Smooth muscle cell (in vitro differentiated cells): ENCODE data around the gene TMEM97. TPM values are rescaled to one million over a fixed set of nuclear protein-coding genes. Genes with fewer than 3 reads are reported as not detected.

ENCODE experiments used
- DNase-seq: peaks from one replicate; lab custom pipeline; 2025; ENCODE audit not compliant: unreplicated experiment; lab: John Stamatoyannopoulos, UW
- H2AFZ ChIP-seq: fragments of 200-600 bp; sonication (generic); 2 replicates; pipeline ENCODE4 v1.6.0; 2016; ENCODE audit warnings: antibody characterized with exemption, low read depth, mild to moderate bottlenecking
- H3F3A ChIP-seq: fragments of 200-600 bp; sonication (generic); 2 replicates; pipeline ENCODE4 v1.6.0; 2017; ENCODE audit warnings: antibody characterized with exemption, low read depth
- H3K27ac ChIP-seq: fragments of 200-600 bp; sonication (generic); 2 replicates; pipeline ENCODE4 v1.5.1; 2016; ENCODE audit warnings: low read depth, mild to moderate bottlenecking
- H3K27me3 ChIP-seq: fragments of 200-600 bp; sonication (generic); 2 replicates; pipeline ENCODE4 v1.6.1; 2016; ENCODE audit warnings: low read depth, mild to moderate bottlenecking
- H3K36me3 ChIP-seq: fragments of 200-600 bp; sonication (generic); 2 replicates; pipeline ENCODE4 v1.5.1; 2016; ENCODE audit warnings: low read depth
- H3K4me1 ChIP-seq: fragments of 200-600 bp; sonication (generic); 2 replicates; pipeline ENCODE4 v1.5.1; 2016; ENCODE audit warnings: low read depth
- H3K4me2 ChIP-seq: fragments of 200-600 bp; sonication (generic); 2 replicates; pipeline ENCODE4 v1.6.0; 2016; ENCODE audit warnings: mild to moderate bottlenecking
- H3K4me3 ChIP-seq: fragments of 200-600 bp; sonication (generic); 2 replicates; pipeline ENCODE4 v1.5.1; 2016; ENCODE audit warnings: mild to moderate bottlenecking
- H3K79me2 ChIP-seq: fragments of 200-600 bp; sonication (generic); 2 replicates; pipeline ENCODE4 v1.6.0; 2016; ENCODE audit warnings: low read depth, mild to moderate bottlenecking
- H3K9ac ChIP-seq: fragments of 200-600 bp; sonication (generic); 2 replicates; pipeline ENCODE4 v1.6.0; 2016; ENCODE audit warnings: low read depth
- H3K9me3 ChIP-seq: fragments of 200-600 bp; sonication (generic); replicated peaks from 2 replicates; pipeline ENCODE4 v1.5.1; 2016; ENCODE audit warnings: low read depth
- H4K20me1 ChIP-seq: fragments of 200-600 bp; sonication (generic); 2 replicates; pipeline ENCODE4 v1.6.0; 2016; ENCODE audit warnings: low read depth
- WGBS: methylation state at CpG from one replicate; pipeline ENCODE4 v1.1.7; 2016; ENCODE audit warnings: low lambda C conversion rate; 5-methylcytosine and 5-hydroxymethylcytosine counted together
- polyA plus RNA-seq: library from polyadenylated mRNA; unstranded; fragments of >200 nt; fragmentation: Nextera tagmentation; extraction: Ambion mirVana; gene quantifications from 2 replicates; pipeline ENCODE4 v1.2.1, GENCODE V29; 2016
- total RNA-seq: library from RNA; depleted of rRNA; stranded (reverse); fragments of >200 nt; gene quantifications from 2 replicates; pipeline ENCODE4 v1.2.3, GENCODE V29; 2014
- TF ChIP-seq, protein P1 (sequence below): fragments of 200-600 bp; sonication (generic); IDR thresholded peaks from 2 replicates; pipeline ENCODE4 v1.5.1; 2017; ENCODE audit warnings: borderline replicate concordance, mild to moderate bottlenecking, antibody characterized with exemption; ENCODE audit not compliant: insufficient read depth, poor library complexity, severe bottlenecking

TMEM97 gene
- total and polyA plus RNA-seq, 2 experiments from 2014 or later, result 12.1 to 17.2 TPM

DNA sequence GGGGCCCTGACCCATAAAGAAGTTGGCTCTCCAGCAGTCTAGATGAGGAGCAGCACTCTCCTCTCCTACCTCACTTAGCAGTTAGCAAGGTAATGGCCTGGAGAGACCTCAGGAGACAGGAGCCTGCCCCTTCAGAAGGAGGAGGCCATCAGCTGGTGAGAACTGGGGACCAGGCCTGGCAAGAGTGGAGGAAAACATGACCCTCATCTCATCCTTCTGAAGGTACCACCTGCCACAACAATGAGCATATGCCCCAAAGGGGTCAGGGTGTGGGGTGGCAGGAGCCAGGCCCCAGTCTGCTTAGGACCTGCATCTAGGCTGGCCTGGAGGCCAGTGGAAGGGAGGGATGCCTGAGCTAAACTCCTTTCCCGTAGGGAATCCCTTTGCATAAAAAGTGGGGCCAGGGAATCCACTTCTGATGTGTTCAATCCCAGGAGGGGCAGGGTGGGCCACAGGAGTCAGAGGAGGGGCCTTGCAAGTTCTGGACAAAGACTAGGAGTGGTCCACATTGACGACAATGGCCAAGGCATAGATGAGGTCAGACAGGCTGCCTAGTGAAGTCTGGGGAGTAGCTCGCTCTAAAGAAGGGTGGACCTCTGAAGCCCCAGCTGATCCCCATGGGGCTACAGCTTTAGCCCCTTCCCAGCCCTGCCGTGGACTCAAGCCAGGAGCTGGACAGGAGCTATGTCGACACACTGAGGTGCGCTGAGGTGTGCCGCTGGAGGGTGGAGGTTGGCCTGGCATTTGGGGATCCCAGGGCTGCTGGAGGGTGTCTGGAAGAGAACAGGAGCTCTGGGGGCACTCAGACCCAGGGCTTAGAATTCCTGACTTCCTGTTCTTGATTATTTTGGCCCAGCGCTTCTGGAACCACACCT is 45.0 kb downstream of the TMEM97 start:
- no peak overlapping the region for H3K4me2 ChIP-seq
- TF ChIP-seq, protein P1, sequence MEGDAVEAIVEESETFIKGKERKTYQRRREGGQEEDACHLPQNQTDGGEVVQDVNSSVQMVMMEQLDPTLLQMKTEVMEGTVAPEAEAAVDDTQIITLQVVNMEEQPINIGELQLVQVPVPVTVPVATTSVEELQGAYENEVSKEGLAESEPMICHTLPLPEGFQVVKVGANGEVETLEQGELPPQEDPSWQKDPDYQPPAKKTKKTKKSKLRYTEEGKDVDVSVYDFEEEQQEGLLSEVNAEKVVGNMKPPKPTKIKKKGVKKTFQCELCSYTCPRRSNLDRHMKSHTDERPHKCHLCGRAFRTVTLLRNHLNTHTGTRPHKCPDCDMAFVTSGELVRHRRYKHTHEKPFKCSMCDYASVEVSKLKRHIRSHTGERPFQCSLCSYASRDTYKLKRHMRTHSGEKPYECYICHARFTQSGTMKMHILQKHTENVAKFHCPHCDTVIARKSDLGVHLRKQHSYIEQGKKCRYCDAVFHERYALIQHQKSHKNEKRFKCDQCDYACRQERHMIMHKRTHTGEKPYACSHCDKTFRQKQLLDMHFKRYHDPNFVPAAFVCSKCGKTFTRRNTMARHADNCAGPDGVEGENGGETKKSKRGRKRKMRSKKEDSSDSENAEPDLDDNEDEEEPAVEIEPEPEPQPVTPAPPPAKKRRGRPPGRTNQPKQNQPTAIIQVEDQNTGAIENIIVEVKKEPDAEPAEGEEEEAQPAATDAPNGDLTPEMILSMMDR, result no peak
- H3K4me1 ChIP-seq, result no peaks in the 10 kb centered on the region
- H3K9ac ChIP-seq, result no peak overlapping the region
- no peak overlapping the region for H3K4me3 ChIP-seq
- no peaks in the 10 kb centered on the region for H3K79me2 ChIP-seq
- H3K36me3 ChIP-seq, result peaks cover 9% of the 10 kb centered on the region
- no peaks in the 10 kb centered on the region for H3K27me3 ChIP-seq
- DNase-seq, result no peak
- no peaks in the 10 kb centered on the region for H3F3A ChIP-seq
- H3K9me3 ChIP-seq, result no peaks in the 10 kb centered on the region
- WGBS, result 99% methylated on average over 8 of the region's 8 CpGs
- H4K20me1 ChIP-seq, result no peaks in the 10 kb centered on the region
- H3K27ac ChIP-seq, result no peak overlapping the region
- H2AFZ ChIP-seq, result no peak overlapping the region

DNA sequence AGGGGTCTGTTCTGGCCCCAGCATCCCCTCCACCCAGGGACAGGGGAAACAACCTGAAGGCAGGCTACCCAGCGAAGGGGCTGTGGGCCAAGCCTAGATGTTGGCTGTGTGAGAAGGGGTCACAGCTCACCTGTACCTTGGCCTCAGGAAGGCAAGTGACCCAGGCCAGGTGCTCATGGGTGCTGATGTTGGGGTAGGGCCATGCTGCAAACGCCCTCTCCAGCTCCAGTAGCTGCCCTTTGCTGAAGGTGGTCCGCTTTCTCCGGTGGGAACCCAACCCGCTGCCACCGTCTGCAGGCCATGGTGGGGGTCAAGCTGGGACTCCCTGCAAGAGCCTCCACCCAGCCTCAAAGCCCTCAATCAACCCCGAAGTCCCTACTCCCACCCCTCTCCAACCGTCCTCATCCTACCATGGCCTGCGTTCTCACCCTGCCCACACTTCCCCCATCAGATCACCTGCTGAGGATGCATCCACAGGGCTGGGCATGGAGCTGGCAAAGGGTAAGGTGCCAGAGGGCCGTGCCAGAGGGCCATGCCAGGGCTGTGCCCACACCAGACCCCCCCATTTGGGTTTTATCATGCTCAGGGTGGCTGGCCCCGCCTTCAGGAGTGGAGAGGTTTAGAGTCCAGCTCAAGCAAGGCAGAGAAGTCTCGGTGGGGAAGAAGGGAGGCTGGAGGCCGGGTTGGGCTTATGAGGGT is 45.8 kb downstream of the TMEM97 start, which contains the start of gene SEBOX:
Gene SEBOX, minus strand, starts transcription at position 535 of the 699 bp plus-strand sequence. Its CDS starts 48 bp downstream, at position 487.
- no peaks in the 10 kb centered on the region for H3K27me3 ChIP-seq
- WGBS, result 96% methylated on average over 12 of the region's 13 CpGs
- H3K36me3 ChIP-seq, result peaks cover 5% of the 10 kb centered on the region
- no peak within 1 kb of the TSS for H3K27ac ChIP-seq
- no peaks in the 10 kb centered on the region for H3F3A ChIP-seq
- TF ChIP-seq, protein P1, result no peak
- H3K9ac ChIP-seq, result no peak within 1 kb of the TSS
- H3K9me3 ChIP-seq, result no peaks in the 10 kb centered on the region
- no peak within 1 kb of the TSS for H3K4me3 ChIP-seq
- no peaks in the 10 kb centered on the region for H3K79me2 ChIP-seq
- H3K4me1 ChIP-seq, result peaks cover 3% of the 10 kb centered on the region
- H3K4me2 ChIP-seq, result no peak within 1 kb of the TSS
- DNase-seq, result no peak
- no peak within 1 kb of the TSS for H2AFZ ChIP-seq
- no peaks in the 10 kb centered on the region for H4K20me1 ChIP-seq

DNA sequence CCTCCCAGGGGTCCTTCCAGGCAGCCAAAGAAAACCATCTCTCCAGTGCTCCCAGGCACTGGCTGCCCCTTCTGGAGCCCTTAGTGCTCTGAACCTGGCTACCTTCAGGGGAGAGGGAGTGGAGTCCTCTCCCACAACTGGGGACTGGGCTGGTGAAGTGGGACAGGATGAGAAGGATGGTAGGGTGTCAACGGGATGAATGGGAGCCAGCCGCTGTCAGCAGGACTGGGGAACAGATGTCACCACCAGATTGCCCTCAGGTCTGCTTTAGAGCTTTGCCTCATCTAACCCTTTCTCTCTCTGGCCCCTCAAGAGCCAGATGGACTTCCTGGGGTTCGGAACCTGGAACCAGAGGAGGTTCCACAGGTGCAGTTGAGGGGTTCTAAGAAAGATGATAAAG is 46.5 kb downstream of the TMEM97 start:
- Histone ChIP-seq H3K4me3 (no peak overlapping the region), H3F3A (no peaks in the 10 kb centered on the region), H3K27ac (no peak overlapping the region), H3K9ac (no peak overlapping the region), H3K27me3 (no peaks in the 10 kb centered on the region), H4K20me1 (no peaks in the 10 kb centered on the region), H3K4me1 (peaks cover 8% of the 10 kb centered on the region), H3K79me2 (no peaks in the 10 kb centered on the region), H3K36me3 (peaks cover 5% of the 10 kb centered on the region), H3K9me3 (no peaks in the 10 kb centered on the region), H3K4me2 (no peak overlapping the region), H2AFZ (no peak overlapping the region)
- 91% methylated on average over 3 of the region's 3 CpGs for WGBS
- TF ChIP-seq, protein P1, result no peak
- no peak for DNase-seq
